Neural progenitor cell (in vitro differentiated cells): ENCODE data around the gene ECEL1. TPM values are rescaled to one million over a fixed set of nuclear protein-coding genes. Genes with fewer than 3 reads are reported as not detected.

ENCODE experiments used
- DNase-seq: peaks from one replicate; pipeline ENCODE4 v3.0.0-alpha.2; 2016; ENCODE audit warnings: low spot score
- H2AFZ ChIP-seq: fragments of 200-600 bp; sonication (generic); replicated peaks from 2 replicates; pipeline ENCODE4 v1.6.1; 2016; ENCODE audit warnings: antibody characterized with exemption
- H3F3A ChIP-seq: fragments of 200-600 bp; sonication (generic); 2 replicates; pipeline ENCODE4 v1.6.1; 2016; ENCODE audit warnings: antibody characterized with exemption, low read depth
- H3K27ac ChIP-seq: fragments of 200-600 bp; sonication (generic); 2 replicates; pipeline ENCODE4 v1.5.1; 2016; ENCODE audit warnings: mild to moderate bottlenecking
- H3K27me3 ChIP-seq: fragments of 200-600 bp; sonication (generic); 2 replicates; pipeline ENCODE4 v1.6.1; 2016; ENCODE audit warnings: mild to moderate bottlenecking, moderate library complexity
- H3K36me3 ChIP-seq: fragments of 200-600 bp; sonication (generic); 2 replicates; pipeline ENCODE4 v1.5.1; 2016
- H3K4me1 ChIP-seq: fragments of 200-600 bp; sonication (generic); 2 replicates; pipeline ENCODE4 v1.6.1; 2016; ENCODE audit warnings: mixed run types
- H3K4me2 ChIP-seq: fragments of 200-600 bp; sonication (generic); 2 replicates; pipeline ENCODE4 v1.6.1; 2016
- H3K4me3 ChIP-seq: fragments of 200-600 bp; sonication (generic); 2 replicates; pipeline ENCODE4 v1.5.1; 2016
- H3K79me2 ChIP-seq: fragments of 200-600 bp; sonication (generic); 2 replicates; pipeline ENCODE4 v1.6.1; 2016; ENCODE audit warnings: low read depth
- H3K9ac ChIP-seq: fragments of 200-600 bp; sonication (generic); 2 replicates; pipeline ENCODE4 v1.6.1; 2016
- H3K9me3 ChIP-seq: fragments of 200-600 bp; sonication (generic); 2 replicates; pipeline ENCODE4 v1.5.1; 2016; ENCODE audit warnings: low read depth
- H4K20me1 ChIP-seq: fragments of 200-600 bp; sonication (generic); 2 replicates; pipeline ENCODE4 v1.6.1; 2016; ENCODE audit warnings: low read depth
- H3K27ac Mint-ChIP-seq: 3 replicates; pipeline ENCODE4 v1.8.0; 2021; ENCODE audit warnings: mixed read lengths
- H3K27me3 Mint-ChIP-seq: 2 replicates; pipeline ENCODE4 v1.8.0; 2022; ENCODE audit warnings: low read depth, mild to moderate bottlenecking, inconsistent platforms, moderate library complexity, mixed read lengths; ENCODE audit not compliant: insufficient read depth
- H3K36me3 Mint-ChIP-seq: 3 replicates; pipeline ENCODE4 v1.8.0; 2021; ENCODE audit warnings: mixed read lengths
- H3K4me1 Mint-ChIP-seq: 3 replicates; pipeline ENCODE4 v1.8.0; 2021; ENCODE audit warnings: mixed read lengths
- H3K4me3 Mint-ChIP-seq: 3 replicates; pipeline ENCODE4 v1.8.0; 2021; ENCODE audit warnings: mild to moderate bottlenecking, moderate library complexity, mixed read lengths
- H3K9me3 Mint-ChIP-seq: 3 replicates; pipeline ENCODE4 v1.8.0; 2020; ENCODE audit warnings: mixed read lengths
- EZH2 ChIP-seq: fragments of 200-600 bp; sonication (generic); IDR thresholded peaks from 2 replicates; pipeline ENCODE4 v1.6.1; 2017; ENCODE audit warnings: antibody characterized with exemption, mild to moderate bottlenecking, moderate library complexity
- EZH2phosphoT487 ChIP-seq: fragments of 200-600 bp; sonication (generic); IDR thresholded peaks from 2 replicates; pipeline ENCODE4 v1.6.1; 2017; ENCODE audit warnings: antibody characterized with exemption
- total RNA-seq: library from RNA; depleted of rRNA; stranded (reverse); fragments of >200 nt; gene quantifications from 2 replicates; pipeline ENCODE4 v1.2.3, GENCODE V29; 2015; ENCODE audit warnings: low replicate concordance
- TF ChIP-seq, protein P1 (sequence below): fragments of 200-600 bp; sonication (generic); IDR thresholded peaks from 2 replicates; pipeline ENCODE4 v1.5.1; 2017; ENCODE audit warnings: antibody characterized with exemption, mild to moderate bottlenecking

ECEL1 gene
- total RNA-seq, 1 donor from 2014 or later = 0.84 TPM

DNA sequence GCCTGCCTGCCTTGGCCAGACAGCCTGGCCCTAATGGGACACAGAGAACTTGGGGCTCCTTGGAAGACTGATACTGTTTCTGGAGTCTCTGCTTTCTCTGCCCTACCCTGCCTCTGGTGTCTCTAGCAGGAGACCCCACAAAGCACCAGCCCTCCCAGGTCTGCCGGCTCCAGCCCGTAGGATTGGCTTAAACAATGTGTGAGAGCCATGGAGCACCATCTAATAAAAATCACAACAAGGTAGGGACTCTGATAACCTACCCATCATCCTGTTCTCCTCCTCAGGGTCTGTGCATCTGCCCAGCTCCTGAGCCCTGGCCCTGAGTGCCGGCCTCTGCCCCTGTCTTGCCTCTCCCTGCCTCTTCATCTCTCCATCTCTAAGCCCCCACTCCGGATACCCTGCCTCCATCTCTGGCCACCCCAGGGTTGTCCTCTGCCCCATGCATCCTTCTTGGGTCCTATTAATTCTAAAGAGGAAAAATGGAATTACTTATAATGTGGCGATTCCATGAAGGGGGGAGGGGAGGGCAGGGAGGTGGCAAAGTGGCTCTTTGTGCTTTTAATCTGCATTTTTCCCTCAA lies 1.2 kb upstream of the ECEL1 start:
- peak overlapping the region; percentile 76 for H3K4me3 Mint-ChIP-seq
- Histone ChIP-seq H4K20me1 (peaks cover 43% of the 10 kb centered on the region), H3K4me1 (peaks cover 37% of the 10 kb centered on the region), H3K9me3 (no peaks in the 10 kb centered on the region), H3K9ac (no peak overlapping the region), H3K27me3 (peaks cover 67% of the 10 kb centered on the region), H3K36me3 (no peaks in the 10 kb centered on the region), H3F3A (peaks cover 18% of the 10 kb centered on the region), H3K4me2 (no peak overlapping the region), H3K27ac (no peak overlapping the region), H3K4me3 (no peak overlapping the region), H3K79me2 (no peaks in the 10 kb centered on the region), H2AFZ (no peak overlapping the region)
- H3K27me3 Mint-ChIP-seq = peaks cover 51% of the 10 kb centered on the region
- TF ChIP-seq EZH2 = no peak
- TF ChIP-seq, protein P1, sequence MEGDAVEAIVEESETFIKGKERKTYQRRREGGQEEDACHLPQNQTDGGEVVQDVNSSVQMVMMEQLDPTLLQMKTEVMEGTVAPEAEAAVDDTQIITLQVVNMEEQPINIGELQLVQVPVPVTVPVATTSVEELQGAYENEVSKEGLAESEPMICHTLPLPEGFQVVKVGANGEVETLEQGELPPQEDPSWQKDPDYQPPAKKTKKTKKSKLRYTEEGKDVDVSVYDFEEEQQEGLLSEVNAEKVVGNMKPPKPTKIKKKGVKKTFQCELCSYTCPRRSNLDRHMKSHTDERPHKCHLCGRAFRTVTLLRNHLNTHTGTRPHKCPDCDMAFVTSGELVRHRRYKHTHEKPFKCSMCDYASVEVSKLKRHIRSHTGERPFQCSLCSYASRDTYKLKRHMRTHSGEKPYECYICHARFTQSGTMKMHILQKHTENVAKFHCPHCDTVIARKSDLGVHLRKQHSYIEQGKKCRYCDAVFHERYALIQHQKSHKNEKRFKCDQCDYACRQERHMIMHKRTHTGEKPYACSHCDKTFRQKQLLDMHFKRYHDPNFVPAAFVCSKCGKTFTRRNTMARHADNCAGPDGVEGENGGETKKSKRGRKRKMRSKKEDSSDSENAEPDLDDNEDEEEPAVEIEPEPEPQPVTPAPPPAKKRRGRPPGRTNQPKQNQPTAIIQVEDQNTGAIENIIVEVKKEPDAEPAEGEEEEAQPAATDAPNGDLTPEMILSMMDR = no peak
- no peak for TF ChIP-seq EZH2phosphoT487
- no peaks in the 10 kb centered on the region for H3K36me3 Mint-ChIP-seq
- peaks cover 16% of the 10 kb centered on the region for H3K4me1 Mint-ChIP-seq
- peaks cover 2% of the 10 kb centered on the region for H3K9me3 Mint-ChIP-seq
- DNase-seq = no peak
- no peak overlapping the region for H3K27ac Mint-ChIP-seq

DNA sequence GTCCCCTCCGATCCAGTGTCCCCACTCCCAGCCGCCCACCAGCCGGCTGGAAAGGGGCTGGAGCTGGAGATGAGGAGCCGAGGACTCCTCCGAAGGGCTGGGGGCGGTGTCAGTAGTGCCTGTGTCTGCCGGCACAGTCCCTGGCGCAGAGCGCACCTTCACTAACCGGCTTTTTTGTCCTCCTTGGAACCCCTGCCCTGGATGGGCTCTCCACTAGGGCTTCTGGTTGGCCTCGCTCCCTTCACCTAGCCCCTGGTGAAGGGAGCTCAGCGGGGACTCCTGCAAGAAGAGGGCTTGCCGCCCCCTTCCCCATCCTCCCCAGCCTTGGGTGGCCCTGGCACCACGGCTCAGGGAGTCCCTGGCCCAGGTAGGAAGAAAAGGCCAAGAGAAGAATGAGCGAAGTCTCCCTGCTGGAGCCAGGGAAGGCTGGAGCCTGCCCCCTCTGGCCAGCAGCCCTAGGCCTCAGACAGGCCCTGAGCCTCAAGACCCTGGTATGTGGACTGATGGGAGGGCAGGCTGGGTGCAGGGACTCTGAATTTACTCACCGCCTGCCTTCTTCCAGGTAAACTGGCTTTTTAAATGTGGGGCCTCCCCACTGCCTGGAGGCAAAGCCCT lies 570 bp upstream of the ECEL1 start:
- Histone ChIP-seq H3K4me2 (peak overlapping the region; percentile 92), H3K4me3 (peak overlapping the region; percentile 61)

GRCh38 chr2:232486558-232487384 lies 863 bp downstream of the ECEL1 start:
- Histone ChIP-seq H3K4me3 (peak overlapping the region; percentile 61), H3K4me1 (peaks cover 34% of the 10 kb centered on the region), H2AFZ (peak overlapping the region; percentile 92), H3K36me3 (no peaks in the 10 kb centered on the region), H3K4me2 (peak overlapping the region; percentile 92), H3F3A (peaks cover 18% of the 10 kb centered on the region), H3K79me2 (no peaks in the 10 kb centered on the region), H4K20me1 (peaks cover 43% of the 10 kb centered on the region), H3K9ac (no peak overlapping the region), H3K9me3 (no peaks in the 10 kb centered on the region), H3K27me3 (peaks cover 86% of the 10 kb centered on the region), H3K27ac (no peak overlapping the region)
- H3K27me3 Mint-ChIP-seq = peaks cover 59% of the 10 kb centered on the region
- no peaks in the 10 kb centered on the region for H3K36me3 Mint-ChIP-seq
- peaks cover 2% of the 10 kb centered on the region for H3K9me3 Mint-ChIP-seq
- no peak overlapping the region for H3K27ac Mint-ChIP-seq
- no peak for DNase-seq
- H3K4me1 Mint-ChIP-seq = peaks cover 16% of the 10 kb centered on the region
- H3K4me3 Mint-ChIP-seq = peak overlapping the region; percentile 77
- peak; percentile 83 for TF ChIP-seq EZH2
- TF ChIP-seq EZH2phosphoT487 = peak; percentile 79
- TF ChIP-seq, protein P1 = no peak

More for the DNA sequence above, 570 bp upstream of the ECEL1 start:
- no peak overlapping the region for H3K27ac ChIP-seq
- H3K36me3 ChIP-seq = no peaks in the 10 kb centered on the region
- DNase-seq = peak; percentile 70
- no peak overlapping the region for H3K9ac ChIP-seq
- peaks cover 43% of the 10 kb centered on the region for H4K20me1 ChIP-seq
- peaks cover 18% of the 10 kb centered on the region for H3F3A ChIP-seq
- no peak overlapping the region for H3K27ac Mint-ChIP-seq
- H3K4me1 Mint-ChIP-seq = peaks cover 16% of the 10 kb centered on the region
- no peaks in the 10 kb centered on the region for H3K79me2 ChIP-seq
- peaks cover 57% of the 10 kb centered on the region for H3K27me3 Mint-ChIP-seq
- peaks cover 73% of the 10 kb centered on the region for H3K27me3 ChIP-seq
- H3K9me3 Mint-ChIP-seq = peaks cover 2% of the 10 kb centered on the region
- H2AFZ ChIP-seq = peak overlapping the region; percentile 72
- H3K4me3 Mint-ChIP-seq = peak overlapping the region; percentile 76
- peaks cover 34% of the 10 kb centered on the region for H3K4me1 ChIP-seq
- no peaks in the 10 kb centered on the region for H3K9me3 ChIP-seq
- no peaks in the 10 kb centered on the region for H3K36me3 Mint-ChIP-seq
- TF ChIP-seq EZH2phosphoT487 (no peak), EZH2 (peak; percentile 10)
- TF ChIP-seq, protein P1 = peak; percentile 41
